ENCODE data around the gene ATP2B2. TPM values are rescaled to one million over a fixed set of nuclear protein-coding genes. Genes with fewer than 3 reads are reported as not detected.

ATP2B2 gene
- total RNA-seq, 2 experiments from 2014 or later: not detected

- DNase-seq: no peak
- Mint-ChIP-seq H3K36me3 (ENCODE audit: low read depth) (no peaks in the 10 kb centered on the region), H3K27me3 (peaks cover 3% of the 10 kb centered on the region), H3K4me1 (peaks cover 10% of the 10 kb centered on the region), H3K27ac (no peak overlapping the region), H3K4me3 (no peak overlapping the region), H3K9me3 (no peaks in the 10 kb centered on the region)
- CTCF ChIA-PET: interaction anchor here (1.5 kb wide), 1 partner anchor 8 kb away, joined by 3 read pairs; no protein-coding TSS in a partner anchor
- POLR2A ChIA-PET: no interaction called here
Measured at GRCh38 chr3:10400749-10401495, 104.5 kb downstream of the ATP2B2 start.

GRCh38 chr3:10400050-10400748 lies 105.2 kb downstream of the ATP2B2 start:
- H3K4me1 Mint-ChIP-seq: peaks cover 17% of the 10 kb centered on the region
- H3K36me3 Mint-ChIP-seq (ENCODE audit: low read depth): no peaks in the 10 kb centered on the region
- peaks cover 4% of the 10 kb centered on the region for H3K27me3 Mint-ChIP-seq
- H3K27ac Mint-ChIP-seq: no peak overlapping the region
- H3K4me3 Mint-ChIP-seq: no peak overlapping the region
- POLR2A ChIA-PET: no interaction called here
- CTCF ChIA-PET: interaction anchor here (1.5 kb wide), 1 partner anchor 8 kb away, joined by 3 read pairs; no protein-coding TSS in a partner anchor
- H3K9me3 Mint-ChIP-seq: no peaks in the 10 kb centered on the region
- no peak for DNase-seq

- no peak for DNase-seq
Measured at GRCh38 chr3:10399634-10400033, 105.8 kb downstream of the ATP2B2 start.

GRCh38 chr3:10398341-10398740 lies 107.0 kb downstream of the ATP2B2 start:
- POLR2A ChIA-PET: no interaction called here
- CTCF ChIA-PET: interaction anchor here (0.6 to 2.0 kb wide), 2 partner anchors 10 to 76 kb away, joined by 3 to 4 read pairs; no protein-coding TSS in a partner anchor

More at GRCh38 chr3:10399634-10400033, 105.8 kb downstream of the ATP2B2 start:
- Mint-ChIP-seq H3K9me3 (no peaks in the 10 kb centered on the region), H3K27ac (no peak overlapping the region), H3K4me3 (no peak overlapping the region), H3K36me3 (ENCODE audit: low read depth) (no peaks in the 10 kb centered on the region), H3K27me3 (peaks cover 4% of the 10 kb centered on the region), H3K4me1 (peaks cover 21% of the 10 kb centered on the region)
- ChIA-PET CTCF (interaction anchor here (1.5 kb wide), 1 partner anchor 9 kb away, joined by 3 read pairs; no protein-coding TSS in a partner anchor), POLR2A (no interaction called here)

GRCh38 chr3:10397879-10398278 lies 107.5 kb downstream of the ATP2B2 start:
- POLR2A ChIA-PET: no interaction called here
- peaks cover 21% of the 10 kb centered on the region for H3K4me1 Mint-ChIP-seq
- H3K27ac Mint-ChIP-seq: no peak overlapping the region
- CTCF ChIA-PET: interaction anchor here (2.0 kb wide), 1 partner anchor 11 kb away, joined by 4 read pairs; no protein-coding TSS in a partner anchor
- no peak overlapping the region for H3K4me3 Mint-ChIP-seq
- DNase-seq: no peak
- H3K9me3 Mint-ChIP-seq: no peaks in the 10 kb centered on the region
- no peaks in the 10 kb centered on the region for H3K36me3 Mint-ChIP-seq (ENCODE audit: low read depth)
- peaks cover 4% of the 10 kb centered on the region for H3K27me3 Mint-ChIP-seq

More at GRCh38 chr3:10398341-10398740, 107.0 kb downstream of the ATP2B2 start:
- Mint-ChIP-seq H3K36me3 (ENCODE audit: low read depth) (no peaks in the 10 kb centered on the region), H3K9me3 (no peaks in the 10 kb centered on the region), H3K27ac (no peak overlapping the region), H3K4me3 (no peak overlapping the region), H3K4me1 (peaks cover 21% of the 10 kb centered on the region), H3K27me3 (peaks cover 4% of the 10 kb centered on the region)
- DNase-seq: no peak

GRCh38 chr3:10396931-10397330 lies 108.5 kb downstream of the ATP2B2 start:
- POLR2A ChIA-PET: interaction anchor here (1.1 kb wide), 1 partner anchor 9 kb away, joined by 4 read pairs; no protein-coding TSS in a partner anchor
- DNase-seq: no peak
- Mint-ChIP-seq H3K9me3 (no peaks in the 10 kb centered on the region), H3K4me1 (peaks cover 22% of the 10 kb centered on the region), H3K4me3 (no peak overlapping the region), H3K36me3 (ENCODE audit: low read depth) (no peaks in the 10 kb centered on the region), H3K27ac (no peak overlapping the region), H3K27me3 (peaks cover 4% of the 10 kb centered on the region)
- CTCF ChIA-PET: interaction anchor here (2.0 kb wide), 1 partner anchor 12 kb away, joined by 4 read pairs; no protein-coding TSS in a partner anchor

GRCh38 chr3:10396083-10396482 lies 109.3 kb downstream of the ATP2B2 start:
- Mint-ChIP-seq H3K9me3 (no peaks in the 10 kb centered on the region), H3K27ac (peak overlapping the region; percentile 50), H3K27me3 (peaks cover 4% of the 10 kb centered on the region), H3K36me3 (ENCODE audit: low read depth) (no peaks in the 10 kb centered on the region), H3K4me3 (no peak overlapping the region), H3K4me1 (peaks cover 30% of the 10 kb centered on the region)
- ChIA-PET POLR2A (interaction anchor here (0.6 to 1.3 kb wide), 4 partner anchors 8 to 416 kb away, joined by 3 to 4 read pairs (median 3); no protein-coding TSS in a partner anchor), CTCF (no interaction called here)
- DNase-seq: no peak

- CTCF ChIA-PET: no interaction called here
- no peaks in the 10 kb centered on the region for H3K9me3 Mint-ChIP-seq
- POLR2A ChIA-PET: interaction anchor here (0.6 to 1.3 kb wide), 3 partner anchors 8 to 416 kb away, joined by 3 read pairs; no protein-coding TSS in a partner anchor
- peak; percentile 61 for DNase-seq
- no peak overlapping the region for H3K4me3 Mint-ChIP-seq
- peak overlapping the region; percentile 50 for H3K27ac Mint-ChIP-seq
- H3K36me3 Mint-ChIP-seq (ENCODE audit: low read depth): no peaks in the 10 kb centered on the region
- peaks cover 4% of the 10 kb centered on the region for H3K27me3 Mint-ChIP-seq
- H3K4me1 Mint-ChIP-seq: peaks cover 34% of the 10 kb centered on the region
Measured at GRCh38 chr3:10395671-10396070, 109.7 kb downstream of the ATP2B2 start.

GRCh38 chr3:10395196-10395595 lies 110.2 kb downstream of the ATP2B2 start:
- no peak overlapping the region for H3K4me3 Mint-ChIP-seq
- H3K27me3 Mint-ChIP-seq: peaks cover 4% of the 10 kb centered on the region
- ChIA-PET POLR2A (interaction anchor here (1.0 to 1.3 kb wide), 2 partner anchors 9 to 22 kb away, joined by 3 read pairs; no protein-coding TSS in a partner anchor), CTCF (no interaction called here)
- DNase-seq: no peak
- peak overlapping the region; percentile 68 for H3K27ac Mint-ChIP-seq
- no peaks in the 10 kb centered on the region for H3K9me3 Mint-ChIP-seq
- H3K4me1 Mint-ChIP-seq: peaks cover 37% of the 10 kb centered on the region
- H3K36me3 Mint-ChIP-seq (ENCODE audit: low read depth): no peaks in the 10 kb centered on the region

GRCh38 chr3:10394491-10395025 lies 110.8 kb downstream of the ATP2B2 start:
- Mint-ChIP-seq H3K4me1 (peaks cover 42% of the 10 kb centered on the region), H3K27me3 (peaks cover 4% of the 10 kb centered on the region), H3K4me3 (no peak overlapping the region), H3K27ac (no peak overlapping the region), H3K9me3 (no peaks in the 10 kb centered on the region), H3K36me3 (ENCODE audit: low read depth) (no peaks in the 10 kb centered on the region)
- ChIA-PET POLR2A (no interaction called here), CTCF (no interaction called here)
- no peak for DNase-seq

- Mint-ChIP-seq H3K27me3 (peaks cover 4% of the 10 kb centered on the region), H3K4me1 (peaks cover 46% of the 10 kb centered on the region), H3K27ac (no peak overlapping the region), H3K36me3 (ENCODE audit: low read depth) (no peaks in the 10 kb centered on the region), H3K9me3 (no peaks in the 10 kb centered on the region), H3K4me3 (no peak overlapping the region)
- CTCF ChIA-PET: interaction anchor here (0.6 kb wide), 2 partner anchors 292 to 1323 kb away, joined by 3 read pairs; no protein-coding TSS in a partner anchor
- POLR2A ChIA-PET: no interaction called here
- DNase-seq: no peak
Measured at GRCh38 chr3:10393514-10393913, 111.9 kb downstream of the ATP2B2 start.

- Mint-ChIP-seq H3K27me3 (peaks cover 4% of the 10 kb centered on the region), H3K4me3 (no peak overlapping the region), H3K36me3 (ENCODE audit: low read depth) (no peaks in the 10 kb centered on the region), H3K4me1 (peaks cover 46% of the 10 kb centered on the region), H3K27ac (no peak overlapping the region), H3K9me3 (no peaks in the 10 kb centered on the region)
- POLR2A ChIA-PET: no interaction called here
- DNase-seq: no peak
- CTCF ChIA-PET: interaction anchor here (0.6 kb wide), 1 partner anchor 293 kb away, joined by 3 read pairs; no protein-coding TSS in a partner anchor
Measured at GRCh38 chr3:10392906-10393461, 112.4 kb downstream of the ATP2B2 start.
